ENCODE data around the gene RHOXF2. TPM values are rescaled to one million over a fixed set of nuclear protein-coding genes. Genes with fewer than 3 reads are reported as not detected.
A peak's percentile ranks its signal among the peaks of the same experiment; 100 is the strongest.
"Not testable (repeated sequence)": the region's sequence is repeated elsewhere in the genome, so short reads cannot be mapped to it uniquely, and the experiment has no call there.

Gene RHOXF2
- total RNA-seq, 1 donor from 2014 or later = not detected

- not testable (repeated sequence) for DNase-seq (ENCODE audit: extremely low read depth, low read depth, low spot score)
Observed at GRCh38 chrX:120196626-120197283, 38.3 kb downstream of the RHOXF2 start.

GRCh38 chrX:120200851-120201250 lies 42.4 kb downstream of the RHOXF2 start:
- DNase-seq (ENCODE audit: extremely low read depth, low read depth, low spot score) = no peak

- DNase-seq (ENCODE audit: extremely low read depth, low read depth, low spot score) = no peak
Observed at GRCh38 chrX:120205816-120206753, 47.7 kb downstream of the RHOXF2 start.

GRCh38 chrX:120207009-120207605 lies 48.7 kb downstream of the RHOXF2 start:
- no peak for DNase-seq (ENCODE audit: extremely low read depth, low read depth, low spot score)

GRCh38 chrX:120213438-120214265 lies 55.2 kb downstream of the RHOXF2 start:
- DNase-seq (ENCODE audit: extremely low read depth, low read depth, low spot score) = peak; percentile 25

Other genes starting within 250 kb of the RHOXF2 start
- 4.8 and 5.2 TPM in 2 replicates for gene NKAP, start 214.9 kb upstream of the RHOXF2 start, total RNA-seq
- gene RHOXF2B, start 80.9 kb upstream of the RHOXF2 start, total RNA-seq = not detected in 2 replicates
- not detected in 2 replicates for gene RHOXF1, start 42.7 kb upstream of the RHOXF2 start, total RNA-seq
- 19.1 and 19.4 TPM in 2 replicates for gene ZBTB33, start 92.2 kb downstream of the RHOXF2 start, total RNA-seq
- gene TMEM255A, start 152.8 kb downstream of the RHOXF2 start, total RNA-seq = 0.05 TPM in 1 of 2 replicates, not detected in the other
- not detected in 2 replicates for gene ATP1B4, start 203.5 kb downstream of the RHOXF2 start, total RNA-seq

All from glomerular endothelial cell (primary cell).